H1 (cell line): ENCODE measurements around the gene MELK. TPM values are rescaled to one million over a fixed set of nuclear protein-coding genes. Genes with fewer than 3 reads are reported as not detected.

Experiments used
- CTCF ChIA-PET: fragments of 300-600 bp; sonication (Branson Sonifier 250); formaldehyde crosslinking; loops from one replicate; lab custom pipeline; 2021; ENCODE audit not compliant: partially characterized antibody; lab: Charles Lee
- POLR2A ChIA-PET: fragments of 300-600 bp; sonication (Branson Sonifier 250); formaldehyde crosslinking; loops from one replicate; lab custom pipeline; 2021; ENCODE audit warnings: inconsistent platforms; ENCODE audit not compliant: partially characterized antibody; lab: Charles Lee
- DNase-seq, 2 experiments: peaks; one replicate each; pipeline versions ENCODE4 v3.0.0 to v3.0.0-alpha.2; 2010 to 2022; ENCODE audit warnings: low spot score in 2 of 2, low read depth in 1 of 2, mixed read lengths in 1 of 2
- FAIRE-seq: peaks from 2 replicates; lab custom pipeline; 2011; peaks lifted over from hg19 to GRCh38; lab: Jason Lieb, UNC
- H2AFZ ChIP-seq: 2 replicates; pipeline ENCODE4 v1.8.1; 2012; ENCODE audit warnings: low read length, inconsistent platforms
- H2AK5ac ChIP-seq: 2 replicates; pipeline ENCODE4 v1.6.1; 2013; ENCODE audit warnings: low read depth, low read length
- H2BK120ac ChIP-seq: replicated peaks from 2 replicates; pipeline ENCODE3; 2013; ENCODE audit warnings: low read depth, low read length, inconsistent platforms
- H2BK12ac ChIP-seq: 2 replicates; pipeline ENCODE4 v1.6.1; 2013; ENCODE audit warnings: low read depth, low read length
- H2BK15ac ChIP-seq: 2 replicates; pipeline ENCODE4 v1.6.1; 2013; ENCODE audit warnings: low read length
- H2BK20ac ChIP-seq: 2 replicates; pipeline ENCODE4 v1.6.1; 2013; ENCODE audit warnings: low read length
- H2BK5ac ChIP-seq: 2 replicates; pipeline ENCODE4 v1.6.1; 2013; ENCODE audit warnings: low read depth, low read length
- H3K14ac ChIP-seq: 2 replicates; pipeline ENCODE4 v1.6.1; 2013; ENCODE audit warnings: inconsistent platforms; ENCODE audit not compliant: insufficient read length
- H3K18ac ChIP-seq: 2 replicates; pipeline ENCODE4 v1.6.1; 2013; ENCODE audit warnings: low read length; ENCODE audit errors: extremely low read depth
- H3K23ac ChIP-seq: 2 replicates; pipeline ENCODE4 v1.6.1; 2013; ENCODE audit warnings: inconsistent platforms; ENCODE audit not compliant: insufficient read length
- H3K23me2 ChIP-seq: 2 replicates; pipeline ENCODE4 v1.6.1; 2013; ENCODE audit warnings: low read depth, low read length
- H3K27ac ChIP-seq: 2 replicates; pipeline ENCODE4 v1.6.1; 2011; ENCODE audit warnings: low read depth, low read length, inconsistent platforms
- H3K27me3 ChIP-seq, 4 experiments: replicated peaks in 1 of 4; 1 replicate in 1 of 4; 2 replicates in 3 of 4; pipeline versions ENCODE4 v1.6.1 to v1.8.1; 2011 to 2013; ENCODE audit warnings: low read length in 3 of 4, mild to moderate bottlenecking in 3 of 4, inconsistent platforms in 2 of 4, mixed read lengths in 2 of 4, moderate library complexity in 1 of 4; ENCODE audit not compliant: control insufficient read depth in 3 of 4, insufficient read depth in 3 of 4; ENCODE audit errors: extremely low read depth in 1 of 4
- H3K36me3 ChIP-seq, 4 experiments: 2 replicates each; pipeline versions ENCODE4 v1.6.1 to v1.8.1; 2011 to 2013; ENCODE audit warnings: mild to moderate bottlenecking in 4 of 4, low read length in 3 of 4, moderate library complexity in 2 of 4, control low read depth in 1 of 4, inconsistent platforms in 1 of 4; ENCODE audit not compliant: insufficient read depth in 4 of 4, control insufficient read depth in 2 of 4
- H3K4ac ChIP-seq: replicated peaks from 2 replicates; pipeline ENCODE3; 2013; ENCODE audit warnings: low read length, low read depth, mixed read lengths, inconsistent platforms; ENCODE audit not compliant: insufficient read length
- H3K4me1 ChIP-seq, 4 experiments: replicated peaks in 1 of 4; 1 replicate in 1 of 4; 2 replicates in 3 of 4; pipeline versions ENCODE4 v1.6.1 to v1.8.1; 2011 to 2013; ENCODE audit warnings: low read length in 3 of 4, inconsistent platforms in 2 of 4, mixed read lengths in 1 of 4; ENCODE audit not compliant: insufficient read depth in 4 of 4, control insufficient read depth in 3 of 4
- H3K4me2 ChIP-seq, 2 experiments: 2 replicates each; pipeline versions ENCODE4 v1.6.1 to v1.8.1; 2011 to 2013; ENCODE audit warnings: low read depth in 2 of 2, low read length in 2 of 2, control low read depth in 1 of 2, inconsistent platforms in 1 of 2, mild to moderate bottlenecking in 1 of 2; ENCODE audit not compliant: insufficient read depth in 1 of 2
- H3K4me3 ChIP-seq, 4 experiments: fragments of 200-600, 300-600 bp in 1 of 4; sonication (generic), shearing (Covaris generic), sonication (Bioruptor Twin) in 1 of 4; 2 replicates each; pipeline versions ENCODE4 v1.5.1 to v1.8.1; 2011 to 2016; ENCODE audit warnings: low read length in 4 of 4, low read depth in 3 of 4, control low read depth in 2 of 4, inconsistent platforms in 2 of 4, mild to moderate bottlenecking in 2 of 4, mixed read lengths in 1 of 4, moderate library complexity in 1 of 4; ENCODE audit not compliant: insufficient read depth in 2 of 4; ENCODE audit errors: extremely low read depth in 1 of 4
- H3K56ac ChIP-seq: replicated peaks from 2 replicates; pipeline ENCODE3; 2013; ENCODE audit warnings: low read depth, mild to moderate bottlenecking, mixed read lengths, low read length, inconsistent platforms; ENCODE audit not compliant: insufficient read length
- H3K79me1 ChIP-seq: 2 replicates; pipeline ENCODE4 v1.6.1; 2013; ENCODE audit warnings: low read depth, low read length, control low read depth
- H3K79me2 ChIP-seq, 2 experiments: 2 replicates each; pipeline versions ENCODE4 v1.6.1 to v1.8.1; 2012 to 2013; ENCODE audit warnings: low read length in 2 of 2, mild to moderate bottlenecking in 2 of 2, inconsistent platforms in 1 of 2; ENCODE audit not compliant: insufficient read depth in 2 of 2, control insufficient read depth in 1 of 2
- H3K9ac ChIP-seq, 4 experiments: replicated peaks in 1 of 4; 1 replicate in 1 of 4; 2 replicates in 3 of 4; pipeline versions ENCODE4 v1.6.1 to v1.8.1; 2011 to 2013; ENCODE audit warnings: low read depth in 3 of 4, low read length in 3 of 4, control low read depth in 2 of 4, mild to moderate bottlenecking in 2 of 4, moderate library complexity in 2 of 4, inconsistent platforms in 1 of 4; ENCODE audit errors: extremely low read depth in 1 of 4
- H3K9me3 ChIP-seq, 2 experiments: 2 replicates each; pipeline versions ENCODE4 v1.6.1 to v1.8.1; 2012 to 2013; ENCODE audit warnings: mild to moderate bottlenecking in 2 of 2, moderate library complexity in 2 of 2, control low read depth in 1 of 2, inconsistent platforms in 1 of 2, low read depth in 1 of 2, low read length in 1 of 2, mixed read lengths in 1 of 2; ENCODE audit not compliant: insufficient read depth in 2 of 2
- H4K20me1 ChIP-seq, 2 experiments: replicated peaks in 1 of 2; 2 replicates each; pipeline versions ENCODE3 to v1.8.1; 2011 to 2013; ENCODE audit warnings: inconsistent platforms in 2 of 2, low read length in 2 of 2, mild to moderate bottlenecking in 1 of 2; ENCODE audit not compliant: insufficient read depth in 2 of 2, control insufficient read depth in 1 of 2
- H4K5ac ChIP-seq: 2 replicates; pipeline ENCODE4 v1.6.1; 2013; ENCODE audit warnings: low read length, low read depth, mixed read lengths, inconsistent platforms; ENCODE audit not compliant: insufficient read length
- H4K8ac ChIP-seq: 2 replicates; pipeline ENCODE4 v1.8.0; 2013; ENCODE audit warnings: mild to moderate bottlenecking, moderate library complexity, low read length, inconsistent platforms; ENCODE audit not compliant: insufficient read depth; ENCODE audit errors: extremely low read depth
- H4K91ac ChIP-seq: replicated peaks from 2 replicates; pipeline ENCODE3; 2013; ENCODE audit warnings: low read length, mixed read lengths, inconsistent platforms; ENCODE audit not compliant: insufficient read length
- CTCF ChIP-seq, 3 experiments: IDR thresholded peaks; 1 replicate in 2 of 3; 2 replicates in 1 of 3; pipeline versions ENCODE4 v1.5.1 to v1.6.1; 2011; ENCODE audit warnings: low read length in 3 of 3, mild to moderate bottlenecking in 3 of 3, inconsistent platforms in 2 of 3, low read depth in 1 of 3, moderate library complexity in 1 of 3; ENCODE audit not compliant: insufficient read depth in 1 of 3; ENCODE audit errors: control extremely low read depth in 1 of 3
- E2F6 ChIP-seq: IDR thresholded peaks from 2 replicates; pipeline ENCODE4 v1.6.1; 2012; ENCODE audit warnings: inconsistent platforms
- HDAC2 ChIP-seq, 2 experiments: fragments of 300-600 bp in 1 of 2; sonication (generic) in 1 of 2; IDR thresholded peaks; 2 replicates each; pipeline ENCODE4 v1.6.1; 2011 to 2012; ENCODE audit warnings: low read depth in 2 of 2, low read length in 2 of 2, mild to moderate bottlenecking in 2 of 2, moderate library complexity in 2 of 2, borderline replicate concordance in 1 of 2, inconsistent platforms in 1 of 2
- KDM4A ChIP-seq: IDR thresholded peaks from one replicate; pipeline ENCODE4 v1.7.1; 2012; ENCODE audit warnings: low read depth, mild to moderate bottlenecking, moderate library complexity, low read length, inconsistent platforms; ENCODE audit not compliant: severe bottlenecking
- MAX ChIP-seq: IDR thresholded peaks from 2 replicates; pipeline ENCODE4 v1.6.1; 2012; ENCODE audit warnings: inconsistent platforms
- RNF2 ChIP-seq: fragments of 200-900, 300-1000 bp; sonication (generic); IDR thresholded peaks from 2 replicates; pipeline ENCODE4 v1.7.1; 2016; ENCODE audit warnings: borderline replicate concordance, low read depth, mild to moderate bottlenecking, antibody characterized with exemption, low read length; ENCODE audit not compliant: poor library complexity, severe bottlenecking; ENCODE audit errors: missing control alignments
- SIX5 ChIP-seq: IDR thresholded peaks from 2 replicates; pipeline ENCODE4 v1.6.1; 2011; ENCODE audit warnings: mild to moderate bottlenecking, low read depth, low read length
- SP4 ChIP-seq: IDR thresholded peaks from 2 replicates; pipeline ENCODE4 v1.6.1; 2012; ENCODE audit warnings: low read length, inconsistent platforms
- SRF ChIP-seq: IDR thresholded peaks from 2 replicates; pipeline ENCODE4 v1.6.1; 2011; ENCODE audit warnings: mild to moderate bottlenecking, low read depth, low read length, moderate library complexity
- TAF7 ChIP-seq: optimal IDR thresholded peaks from 2 replicates; pipeline ENCODE3; 2011; ENCODE audit warnings: low read depth, mild to moderate bottlenecking, inconsistent platforms, low read length, moderate library complexity, borderline replicate concordance
- WGBS, 2 experiments: shearing (Covaris generic) in 1 of 2; methylation state at CpG; one replicate each; pipeline versions ENCODE4 v1.1.6 to v1.1.7; 2013 to 2015; ENCODE audit warnings: low lambda C conversion rate in 2 of 2, mixed read lengths in 2 of 2, inconsistent platforms in 1 of 2, low coverage in 1 of 2, missing lambda C conversion rate in 1 of 2; ENCODE audit not compliant: insufficient replicate concordance in 2 of 2, insufficient coverage in 1 of 2, insufficient read length in 1 of 2; ENCODE audit errors: extremely low coverage in 1 of 2, missing lambda C conversion rate in 1 of 2; 5-methylcytosine and 5-hydroxymethylcytosine counted together
- polyA plus RNA-seq, 7 experiments: library from polyadenylated mRNA; depleted of rRNA in 3 of 7; stranded (reverse) in 5 of 7; unstranded in 2 of 7; fragments of >200 nt in 5 of 7; fragments of 200-250 nt in 2 of 7; gene quantifications; 1 replicate in 5 of 7; 2 replicates in 1 of 7; 4 replicates in 1 of 7; pipeline versions ENCODE4 v1.2.1 to v1.2.3, GENCODE V29; 2011 to 2013; ENCODE audit warnings: missing spikeins in 2 of 7, mixed read lengths in 2 of 7
- total RNA-seq: library from RNA; stranded (reverse); fragmentation: NEBNext Ultra II Directional; extraction: Animal tissue kit (Norgen Biotek cat#: 25700); gene quantifications from 2 replicates; pipeline ENCODE4 v1.2.1, GENCODE V29; 2021

MELK gene
- total and polyA plus RNA-seq, 2 of the 8 experiments (the other 6 are each of a cell fraction or from before 2014, with no cell fraction given): 26.2 to 53.1 TPM

DNA sequence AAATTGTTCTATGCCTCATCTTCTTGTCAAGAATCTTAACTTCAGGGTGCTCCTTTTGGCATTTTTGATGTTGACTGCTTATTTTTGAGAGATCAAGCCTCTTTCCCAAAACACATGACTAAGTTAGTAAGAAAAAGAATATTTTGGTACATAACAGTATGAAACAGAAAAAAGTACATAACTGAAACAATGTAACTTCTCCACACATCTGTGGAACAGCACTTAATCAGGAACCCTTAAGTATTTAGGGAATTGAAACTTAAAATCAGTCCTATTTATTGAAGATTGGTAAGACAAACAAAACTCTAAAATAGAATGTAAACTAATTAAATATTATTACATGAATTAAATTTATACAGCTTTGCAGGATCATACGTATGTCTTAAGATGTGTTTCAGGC, 103.4 kb downstream of the MELK start:
- H3K4me3 ChIP-seq: no peak overlapping the region
- H3K79me2 ChIP-seq: no peaks in the 10 kb centered on the region
- FAIRE-seq (no peak), DNase-seq (no peak)
- H3K23ac ChIP-seq: no peak overlapping the region
- no peaks in the 10 kb centered on the region for H3K79me1 ChIP-seq
- H3K14ac ChIP-seq: no peak overlapping the region
- POLR2A ChIA-PET: no interaction called here
- H2BK120ac ChIP-seq: no peak overlapping the region
- no peak overlapping the region for H3K56ac ChIP-seq
- no peak overlapping the region for H2AK5ac ChIP-seq
- no peak overlapping the region for H4K8ac ChIP-seq
- H2BK15ac ChIP-seq: no peak overlapping the region
- no peaks in the 10 kb centered on the region for H4K20me1 ChIP-seq
- CTCF ChIA-PET: interaction anchor here (0.9 to 1.1 kb wide), 2 partner anchors 39 to 53 kb away, joined by 3 to 4 read pairs; no protein-coding TSS in a partner anchor
- WGBS, 2 experiments: 93% methylated on average over 1 of the region's 1 CpG; no CpG with 5 or more reads in 1 of the 2 experiments
- no peak overlapping the region for H3K27ac ChIP-seq
- H3K23me2 ChIP-seq: no peaks in the 10 kb centered on the region
- no peak overlapping the region for H2AFZ ChIP-seq
- no peak overlapping the region for H4K91ac ChIP-seq
- H2BK12ac ChIP-seq: no peak overlapping the region
- no peak overlapping the region for H3K9ac ChIP-seq
- H3K4me1 ChIP-seq: no peaks in the 10 kb centered on the region
- no peak overlapping the region for H3K4ac ChIP-seq
- no peak overlapping the region for H2BK20ac ChIP-seq
- no peak overlapping the region for H4K5ac ChIP-seq
- H3K27me3 ChIP-seq: no peaks in the 10 kb centered on the region
- no peak overlapping the region for H3K4me2 ChIP-seq
- peaks cover 0 to 36% (median 17%) of the 10 kb centered on the region in 4 experiments; a peak in 5 of 8 replicates for H3K36me3 ChIP-seq
- peaks cover 0 to 2% of the 10 kb centered on the region in 2 experiments; a peak in 1 of 4 replicates for H3K9me3 ChIP-seq
- H3K18ac ChIP-seq: no peak overlapping the region
- H2BK5ac ChIP-seq: no peak overlapping the region
- TF ChIP-seq E2F6 (no peak), MAX (no peak), SIX5 (no peak), RNF2 (no peak), SP4 (no peak), SRF (no peak), KDM4A (no peak), CTCF (IDR thresholded peaks at IDR 0.05; ENCODE audit: control extremely low read depth in 1 of 3, insufficient read depth in 1 of 3, low read depth in 1 of 3, low read length in 3 of 3) (no peak), TAF7 (no peak), HDAC2 (IDR thresholded peaks at IDR 0.05; ENCODE audit: borderline replicate concordance in 1 of 2, low read depth in 2 of 2, low read length in 2 of 2) (no peak)
